ENCODE measurements around the gene CFHR5. TPM values are rescaled to one million over a fixed set of nuclear protein-coding genes. Genes with fewer than 3 reads are reported as not detected.

Gene CFHR5
- total and polyA plus RNA-seq, 2 of the 4 experiments (the other 2 are of a cell fraction): not detected

DNA sequence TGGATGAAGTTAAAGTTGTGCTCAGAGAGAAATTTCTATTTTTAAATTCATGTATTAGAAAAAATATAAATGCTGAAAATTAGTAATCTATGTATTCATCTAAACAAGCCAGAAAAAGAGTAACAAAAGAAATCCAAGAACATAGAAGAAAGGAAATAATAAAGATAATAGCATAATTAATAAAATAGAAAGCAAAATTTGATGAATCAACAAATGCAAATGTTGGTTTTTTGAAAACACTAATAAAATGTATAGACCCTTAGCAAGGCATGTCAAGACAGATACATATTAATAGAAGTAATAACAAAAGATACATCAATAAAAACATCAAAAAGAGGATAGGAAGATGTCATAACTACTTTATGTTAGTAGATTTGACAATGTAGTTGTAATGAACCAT lies 71.7 kb downstream of the CFHR5 start:
- ATAC-seq (ENCODE audit: low read depth): no peak
- Histone ChIP-seq H3K27ac (ENCODE audit: insufficient read depth, low read length) (no peak overlapping the region), H3K27me3 (ENCODE audit: control insufficient read depth, insufficient read depth, low read length) (no peaks in the 10 kb centered on the region), H4K20me1 (ENCODE audit: insufficient read depth, low read length) (no peaks in the 10 kb centered on the region), H3K18ac (ENCODE audit: low read depth, low read length) (no peak overlapping the region), H2AFZ (replicated peaks; ENCODE audit: low read length, poor library complexity) (no peak overlapping the region), H2AK9ac (replicated peaks; ENCODE audit: low read depth, low read length, poor library complexity) (no peak overlapping the region), H3K79me1 (ENCODE audit: low read depth in 1 of 2, low read length in 2 of 2) (no peaks in the 10 kb centered on the region), H3K56ac (ENCODE audit: extremely low read depth, insufficient read depth, low read length) (no peak overlapping the region), H3K9me3 (ENCODE audit: control insufficient read depth, insufficient read depth, low read length) (no peaks in the 10 kb centered on the region), H3K4me1 (ENCODE audit: control insufficient read depth, insufficient read depth, low read length) (no peaks in the 10 kb centered on the region), H3K36me3 (ENCODE audit: control insufficient read depth, insufficient read depth, low read length) (no peaks in the 10 kb centered on the region), H3K4me3 (ENCODE audit: insufficient read depth, low read depth, low read length) (no peak overlapping the region), H3K14ac (replicated peaks; ENCODE audit: low read depth, low read length) (no peak overlapping the region), H4K5ac (ENCODE audit: low read depth, low read length) (no peak overlapping the region), H2BK120ac (ENCODE audit: low read depth, low read length) (no peak overlapping the region), H4K8ac (ENCODE audit: low read depth in 2 of 2, low read length in 2 of 2) (no peak overlapping the region), H2AK5ac (ENCODE audit: low read depth, low read length) (no peak overlapping the region), H3K4ac (ENCODE audit: low read depth, low read length) (no peak overlapping the region), H3K4me2 (ENCODE audit: low read depth, low read length) (no peak overlapping the region), H3K23ac (ENCODE audit: low read depth, low read length) (no peak overlapping the region), H3K9ac (ENCODE audit: low read depth, low read length) (no peak overlapping the region), H2BK5ac (ENCODE audit: low read depth, low read length, poor library complexity, severe bottlenecking) (no peak overlapping the region), H3K9me1 (ENCODE audit: insufficient read depth, low read length) (no peaks in the 10 kb centered on the region), H2BK15ac (ENCODE audit: low read depth, low read length) (no peak overlapping the region), H2BK20ac (ENCODE audit: low read depth, low read length) (no peak overlapping the region), H4K91ac (ENCODE audit: insufficient read depth, low read depth, low read length) (no peak overlapping the region)
- intact Hi-C loops (cut with micrococcal nuclease): no loop called here
- dilution Hi-C loops (cut with HindIII; ENCODE audit: low sequenced_read_pairs, unreplicated experiment): no loop called here
- no peak for DNase-seq
- BruUV-seq (replicated peaks): no TSS peak
- TF ChIP-seq, protein P1, sequence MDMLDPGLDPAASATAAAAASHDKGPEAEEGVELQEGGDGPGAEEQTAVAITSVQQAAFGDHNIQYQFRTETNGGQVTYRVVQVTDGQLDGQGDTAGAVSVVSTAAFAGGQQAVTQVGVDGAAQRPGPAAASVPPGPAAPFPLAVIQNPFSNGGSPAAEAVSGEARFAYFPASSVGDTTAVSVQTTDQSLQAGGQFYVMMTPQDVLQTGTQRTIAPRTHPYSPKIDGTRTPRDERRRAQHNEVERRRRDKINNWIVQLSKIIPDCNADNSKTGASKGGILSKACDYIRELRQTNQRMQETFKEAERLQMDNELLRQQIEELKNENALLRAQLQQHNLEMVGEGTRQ (IDR thresholded peaks at IDR 0.05; ENCODE audit: low read depth, low read length): no peak
- ChIA-PET CTCF (no interaction called here), POLR2A (ENCODE audit: unreplicated experiment) (no interaction called here)
- in situ Hi-C loops (cut with MboI; ENCODE audit: low sequenced_read_pairs): no loop called here

Small RNA genes within 50 kb of the gene (microRNA-seq; reads per million reads assigned to microRNA genes)
- not detected for gene AL139418.1 (ENCODE audit: insufficient read depth, insufficient read length)

Small RNA genes within 50 kb of the gene (small RNA-seq; reads per million reads assigned to genes)
- gene AL139418.1: 0 reads per million in 5 experiments

Other genes with a start within 250 kb of the CFHR5 start
- not detected in 2 replicates for gene CFHR3, start 202.7 kb upstream of the CFHR5 start, total RNA-seq (2012; rRNA removed)
- not detected in 2 replicates for gene CFHR3, start 202.7 kb upstream of the CFHR5 start, polyA plus RNA-seq (2012; rRNA removed)
- not detected in 2 replicates for gene CFHR1, start 157.8 kb upstream of the CFHR5 start, total RNA-seq (2012; rRNA removed)
- not detected in 2 replicates for gene CFHR1, start 157.8 kb upstream of the CFHR5 start, polyA plus RNA-seq (2012; rRNA removed)
- not detected in 2 replicates for gene CFHR4, start 89.5 kb upstream of the CFHR5 start, total RNA-seq (2012; rRNA removed)
- not detected in 2 replicates for gene CFHR4, start 89.5 kb upstream of the CFHR5 start, polyA plus RNA-seq (2012; rRNA removed)
- gene CFHR2, start 33.8 kb upstream of the CFHR5 start, total RNA-seq (2012; rRNA removed): not detected in 2 replicates
- not detected in 2 replicates for gene CFHR2, start 33.8 kb upstream of the CFHR5 start, polyA plus RNA-seq (2012; rRNA removed)
- not detected in 2 replicates for gene F13B, start 89.7 kb downstream of the CFHR5 start, total RNA-seq (2012; rRNA removed)
- not detected in 2 replicates for gene F13B, start 89.7 kb downstream of the CFHR5 start, polyA plus RNA-seq (2012; rRNA removed)
- 27.8 and 53.3 TPM in 2 replicates for gene ASPM, start 169.1 kb downstream of the CFHR5 start, total RNA-seq (2012; rRNA removed)
- gene ASPM, start 169.1 kb downstream of the CFHR5 start, polyA plus RNA-seq (2012; rRNA removed): 5.2 and 7.1 TPM in 2 replicates
- gene ZBTB41, start 223.7 kb downstream of the CFHR5 start, total RNA-seq (2012; rRNA removed): 8.6 and 15.3 TPM in 2 replicates
- gene ZBTB41, start 223.7 kb downstream of the CFHR5 start, polyA plus RNA-seq (2012; rRNA removed): 1.3 and 1.9 TPM in 2 replicates